Activated T-helper 9 cell treated with anti-CD3 and anti-CD28 coated beads, Interleukin-2, amount 50 U/mL, for 16 hours (primary cell): ENCODE results near the gene UGT8.
"Not testable (repeated sequence)": the region's sequence is repeated elsewhere in the genome, so short reads cannot be mapped to it uniquely, and the experiment has no call there.

Experiments
- DNase-seq: peaks from one replicate; pipeline ENCODE4 v3.0.0-alpha.2; 2020; ENCODE audit warnings: low read depth

Gene UGT8

GRCh38 chr4:114606245-114606644 is 7.6 kb downstream of the UGT8 start:
- DNase-seq: no peak

- no peak for DNase-seq
Observed at GRCh38 chr4:114607056-114607455, 8.4 kb downstream of the UGT8 start.

DNA sequence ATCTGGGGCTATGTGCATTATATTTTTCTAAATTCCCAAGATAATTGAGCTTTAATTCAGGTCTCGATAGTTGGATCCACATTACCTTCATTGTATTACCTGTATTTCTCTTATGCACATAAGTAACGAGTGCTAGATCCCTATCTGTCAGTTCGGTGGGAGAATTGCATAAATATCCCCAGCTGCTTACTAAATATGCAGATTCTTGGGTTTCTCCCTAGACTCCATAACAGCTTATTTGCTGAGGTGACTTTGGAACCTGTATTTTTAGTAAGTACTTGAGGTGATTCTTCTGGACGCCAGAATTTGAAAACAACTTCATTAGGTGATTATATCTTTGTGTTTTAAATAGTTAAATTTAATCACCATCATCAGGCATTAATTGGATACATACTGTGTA is 15.0 kb downstream of the UGT8 start:
- DNase-seq: no peak

GRCh38 chr4:114615435-114615834 is 16.8 kb downstream of the UGT8 start:
- DNase-seq: no peak

DNA sequence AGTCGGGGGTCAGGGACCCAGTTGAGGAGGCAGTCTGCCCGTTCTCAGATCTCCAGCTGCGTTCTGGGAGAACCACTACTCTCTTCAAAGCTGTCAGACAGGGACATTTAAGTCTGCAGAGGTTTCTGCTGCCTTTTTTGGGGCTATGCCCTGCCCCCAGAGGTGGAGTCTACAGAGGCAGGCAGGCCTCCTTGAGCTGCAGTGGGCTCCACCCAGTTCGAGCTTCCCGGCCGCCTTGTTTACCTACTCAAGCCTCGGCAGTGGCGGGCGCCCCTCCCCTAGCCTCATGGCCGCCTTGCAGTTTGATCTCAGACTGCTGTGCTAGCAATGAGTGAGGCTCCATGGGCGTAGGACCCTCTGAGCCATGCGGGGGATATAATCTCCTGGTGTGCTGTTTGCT is 17.4 kb downstream of the UGT8 start:
- DNase-seq: not testable (repeated sequence)

DNA sequence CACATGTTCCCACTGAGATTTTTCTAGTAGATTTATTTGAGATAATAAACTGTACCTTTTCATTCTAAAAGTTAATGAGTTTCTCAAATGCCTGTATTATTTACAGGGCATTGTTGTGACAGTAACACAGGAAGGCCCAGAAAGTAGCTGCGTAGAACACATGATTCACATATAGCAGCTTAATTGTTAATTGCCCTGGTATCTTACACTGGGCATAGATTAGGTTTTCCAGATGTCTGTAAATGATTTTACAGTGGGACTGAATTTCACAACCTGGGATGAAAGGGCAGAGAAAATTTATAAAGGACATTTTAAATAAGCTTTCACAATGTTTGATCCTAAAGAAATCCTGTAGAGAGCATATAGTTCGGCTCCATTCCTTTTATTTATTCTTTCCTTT is 27.6 kb downstream of the UGT8 start:
- no peak for DNase-seq

DNA sequence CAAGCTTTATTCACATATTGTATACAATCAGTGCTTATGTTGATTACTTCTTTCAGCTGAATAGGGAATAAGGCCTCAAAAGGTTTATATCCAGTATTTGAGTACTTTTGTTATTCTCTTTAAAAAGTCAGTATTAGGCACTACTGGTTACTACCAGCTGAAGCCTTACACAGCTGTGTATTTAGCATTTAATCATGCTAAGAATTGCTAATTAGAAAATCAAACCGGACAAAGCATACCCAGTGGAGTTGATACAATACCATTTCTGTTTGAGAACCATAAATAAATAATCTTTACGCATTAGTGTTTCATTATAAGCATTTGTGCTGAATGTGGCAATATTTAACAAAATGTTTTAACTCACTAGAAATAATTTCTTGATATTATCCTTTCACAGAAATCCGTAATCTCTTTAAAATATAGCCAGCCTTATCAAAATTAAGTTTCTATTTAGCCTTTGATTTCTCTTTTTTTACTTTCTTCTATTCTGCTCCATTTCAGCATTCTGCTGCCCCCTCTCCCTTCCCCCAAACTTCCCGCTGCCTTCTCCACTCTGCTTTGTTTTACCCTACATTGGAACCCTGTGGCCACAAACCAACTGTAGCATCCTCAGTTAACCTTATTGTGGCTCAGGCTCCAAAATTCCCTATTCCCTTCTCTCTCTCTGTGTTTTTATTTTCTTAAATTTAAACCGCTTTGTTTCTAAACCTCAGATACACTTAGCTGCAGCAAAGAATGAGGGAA is 37.8 kb downstream of the UGT8 start:
- no peak for DNase-seq

- no peak for DNase-seq
Observed at GRCh38 chr4:114642173-114642780, 43.7 kb downstream of the UGT8 start.

DNA sequence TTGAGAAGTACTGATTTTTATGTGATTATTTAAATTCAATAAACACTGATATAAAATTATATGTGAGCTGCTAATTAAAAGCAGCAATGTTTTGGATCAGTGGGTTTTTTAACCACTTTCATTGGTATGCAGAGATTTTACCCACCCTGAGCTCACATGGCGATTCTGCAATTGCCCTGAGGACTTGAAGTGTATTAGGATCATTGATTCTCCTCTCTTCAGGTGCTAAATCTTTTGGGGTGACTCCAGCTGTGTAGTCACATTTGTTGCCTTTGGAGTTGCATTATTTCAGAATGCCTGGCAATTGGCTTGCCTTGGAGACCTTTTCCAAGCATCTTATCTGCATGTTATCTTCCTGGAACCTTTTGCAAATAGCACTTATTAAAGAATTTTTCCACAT is 51.3 kb downstream of the UGT8 start:
- DNase-seq: no peak

DNA sequence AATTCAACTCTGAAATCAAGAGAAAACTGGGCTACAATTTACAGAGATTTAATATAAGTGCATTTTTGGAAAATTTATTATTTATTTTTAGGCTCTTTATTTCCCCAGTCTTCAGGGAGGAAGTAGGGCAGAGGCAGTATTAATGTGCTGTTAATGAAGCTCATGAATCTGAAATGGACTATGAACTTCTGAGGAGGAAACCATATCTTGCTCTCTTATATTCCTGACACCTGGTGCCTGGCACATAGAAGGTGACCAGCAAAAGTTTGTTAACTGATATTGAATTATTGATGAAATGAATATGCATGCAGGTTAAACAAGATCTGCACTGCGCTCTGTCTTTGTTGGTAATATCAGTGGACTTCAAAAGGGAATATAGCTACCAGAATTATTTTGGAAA is 55.1 kb downstream of the UGT8 start:
- no peak for DNase-seq

DNA sequence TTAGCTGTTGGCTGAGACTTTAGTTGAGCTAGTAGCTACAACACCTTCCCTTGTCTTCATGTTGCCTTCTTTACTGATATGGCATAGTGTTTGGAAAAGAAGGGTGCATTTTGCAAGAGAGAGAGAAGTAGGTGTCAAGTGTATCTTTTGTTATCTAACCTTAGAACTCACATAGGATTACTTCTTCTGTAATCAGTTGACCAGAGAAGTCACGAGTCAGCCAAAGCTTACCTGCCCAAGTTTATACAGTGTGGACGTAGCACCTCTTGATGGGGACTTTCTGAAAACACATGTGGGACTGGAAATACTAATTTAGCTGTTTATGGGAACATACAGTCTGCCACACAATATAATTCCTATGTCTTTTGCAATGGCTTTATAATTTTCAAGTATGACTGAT is 56.0 kb downstream of the UGT8 start:
- DNase-seq: no peak

- DNase-seq: no peak
Observed at GRCh38 chr4:114658179-114658578, 59.6 kb downstream of the UGT8 start.

GRCh38 chr4:114658776-114659175 is 60.2 kb downstream of the UGT8 start:
- no peak for DNase-seq

DNA sequence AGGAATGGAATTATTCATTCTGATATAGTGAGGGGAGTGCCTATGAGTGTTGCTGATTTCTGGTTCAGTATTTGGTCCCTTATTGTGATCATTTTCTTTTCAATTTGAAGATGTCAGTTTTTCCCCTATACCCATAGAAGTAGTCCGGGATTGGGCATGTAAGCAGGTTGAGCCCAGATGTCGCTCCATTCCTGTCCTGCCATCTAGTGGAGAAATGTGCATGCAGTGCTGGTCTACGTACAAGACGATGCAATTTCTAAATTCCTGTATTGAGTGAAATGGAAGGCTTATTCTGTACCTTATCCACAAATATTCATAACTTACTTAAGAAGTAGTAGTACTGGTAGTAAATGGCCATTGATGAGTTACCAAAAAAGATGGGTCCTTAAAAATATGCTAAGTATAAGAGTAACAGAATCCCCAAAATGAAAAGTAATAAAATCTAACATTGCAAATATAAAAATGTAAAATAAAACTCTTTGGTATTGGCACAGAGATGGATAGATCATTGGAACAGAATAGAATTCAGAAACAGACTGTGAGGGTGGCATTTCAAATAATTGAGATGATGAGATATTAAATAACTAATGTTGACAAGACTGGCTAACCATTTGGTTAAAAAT is 60.9 kb downstream of the UGT8 start:
- DNase-seq: peak; percentile 0

- no peak for DNase-seq
Observed at GRCh38 chr4:114663083-114663482, 64.5 kb downstream of the UGT8 start.

DNA sequence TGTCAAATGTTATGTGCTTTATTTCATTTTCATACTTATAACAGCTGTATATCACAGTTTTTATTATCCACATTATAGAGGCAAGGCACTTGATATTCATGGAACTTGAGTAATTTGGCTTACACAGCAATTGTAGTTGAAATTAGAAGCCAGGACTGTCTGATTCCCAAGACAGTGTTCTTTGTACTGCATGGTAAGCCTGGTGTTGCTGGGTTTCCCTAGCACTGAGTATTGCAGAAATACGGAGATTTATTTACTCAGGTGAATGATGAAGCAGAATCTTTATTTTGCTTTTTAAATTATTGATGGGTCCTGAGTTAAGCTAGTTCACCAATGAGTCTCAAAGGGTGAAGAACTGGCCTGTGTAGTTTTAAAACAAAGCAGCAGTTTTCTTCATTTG is 70.0 kb downstream of the UGT8 start:
- no peak for DNase-seq

- not testable (repeated sequence) for DNase-seq
Observed at GRCh38 chr4:114670733-114671132, 72.1 kb downstream of the UGT8 start.

DNA sequence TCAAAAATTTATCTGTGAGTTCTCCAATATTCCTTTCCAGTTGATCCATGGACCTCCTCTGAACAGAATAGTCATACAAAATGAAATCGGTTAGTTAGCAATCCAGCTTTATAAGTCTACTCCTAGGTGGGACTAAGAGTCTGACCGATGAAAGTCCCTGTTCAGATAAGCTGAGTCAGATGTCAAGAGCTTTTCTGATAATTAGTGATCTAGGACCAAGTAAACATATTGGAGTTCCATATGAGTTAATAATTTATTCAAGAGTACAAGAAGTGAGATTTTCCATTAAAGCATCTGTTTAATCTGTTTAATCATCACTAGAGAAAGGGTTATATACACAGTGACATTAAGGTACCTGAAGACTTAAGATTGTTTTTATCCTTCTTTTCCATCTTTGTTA is 74.7 kb downstream of the UGT8 start:
- no peak for DNase-seq

DNA sequence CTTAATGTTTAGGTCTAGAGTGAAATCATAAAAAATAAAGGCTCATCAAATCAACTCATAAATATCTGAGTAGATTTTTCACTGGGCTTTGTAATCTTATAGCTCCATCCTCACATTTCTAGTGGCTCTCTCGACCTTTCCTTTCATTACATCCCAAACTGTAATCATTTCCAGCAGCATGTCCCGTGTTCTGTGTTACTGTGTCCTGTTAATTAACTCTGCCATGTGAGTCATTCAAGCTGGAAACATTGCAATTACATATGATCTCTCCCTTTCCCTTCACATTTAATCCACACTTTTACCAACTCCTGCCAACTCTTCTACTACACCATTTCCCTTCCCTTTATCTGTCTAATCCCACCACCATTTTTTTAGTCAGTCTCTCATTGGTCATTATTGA is 75.5 kb downstream of the UGT8 start:
- no peak for DNase-seq

GRCh38 chr4:114677346-114677979 is 78.9 kb downstream of the UGT8 start:
- no peak for DNase-seq

- DNase-seq: no peak
Observed at GRCh38 chr4:114684462-114684861, 85.9 kb downstream of the UGT8 start.

GRCh38 chr4:114688059-114688458 is 89.5 kb downstream of the UGT8 start:
- no peak for DNase-seq

- DNase-seq: no peak
Observed at GRCh38 chr4:114690571-114690970, 92.0 kb downstream of the UGT8 start.
